Panc1 (cell line): ENCODE results near the gene AGPAT3. TPM values are rescaled to one million over a fixed set of nuclear protein-coding genes. Genes with fewer than 3 reads are reported as not detected.

Source experiments
- ATAC-seq: fragments of 200-7000 bp; cut with Tn5 transposase; 2 replicates; pipeline ENCODE4 v1.9.1; 2020; ENCODE audit warnings: mild to moderate bottlenecking, moderate library complexity
- BruUV-seq: library from RNA; stranded (reverse); fragments of 400-500 nt; replicated peaks from 2 replicates; lab custom pipeline; 2021; lab: Mats Ljungman, UMichigan
- CTCF ChIA-PET: fragments of 300-600 bp; sonication (Branson Sonifier 250); formaldehyde crosslinking; loops from one replicate; lab custom pipeline; 2022; ENCODE audit warnings: antibody characterized with exemption; lab: Charles Lee
- POLR2A ChIA-PET: fragments of 300-600 bp; sonication (Branson Sonifier 250); formaldehyde crosslinking; loops from one replicate; lab custom pipeline; 2022; ENCODE audit warnings: antibody characterized with exemption; lab: Charles Lee
- DNase-seq: peaks from one replicate; pipeline ENCODE4 v3.0.0-alpha.2; 2010; ENCODE audit warnings: low read depth, low spot score
- H3K27ac ChIP-seq: 2 replicates; pipeline ENCODE4 v1.5.1; 2011; ENCODE audit warnings: mild to moderate bottlenecking, low read length, inconsistent platforms
- H3K27me3 ChIP-seq: fragments of 200-500 bp; sonication (Bioruptor generic); 2 replicates; pipeline ENCODE4 v1.6.0; 2014; ENCODE audit warnings: low read length, inconsistent platforms; ENCODE audit not compliant: control insufficient read depth, insufficient read depth
- H3K36me3 ChIP-seq: fragments of 200-500 bp; sonication (Bioruptor generic); 2 replicates; pipeline ENCODE4 v1.5.1; 2014; ENCODE audit warnings: inconsistent platforms, mild to moderate bottlenecking, low read length, moderate library complexity; ENCODE audit not compliant: control insufficient read depth, insufficient read depth
- H3K4me1 ChIP-seq: 2 replicates; pipeline ENCODE4 v1.5.1; 2011; ENCODE audit warnings: inconsistent platforms, mild to moderate bottlenecking, low read length, moderate library complexity; ENCODE audit not compliant: control insufficient read depth, insufficient read depth
- H3K4me3 ChIP-seq, 2 experiments: 2 replicates each; pipeline ENCODE4 v1.5.1; 2011 to 2012; ENCODE audit warnings: low read depth in 2 of 2, low read length in 2 of 2, mild to moderate bottlenecking in 2 of 2, inconsistent platforms in 1 of 2, moderate library complexity in 1 of 2
- H3K9me3 ChIP-seq: fragments of 200-500 bp; sonication (Bioruptor generic); 2 replicates; pipeline ENCODE4 v1.5.1; 2014; ENCODE audit warnings: low read depth, mild to moderate bottlenecking, inconsistent platforms, low read length, moderate library complexity; ENCODE audit not compliant: control insufficient read depth, insufficient read depth
- POLR2AphosphoS5 ChIP-seq: IDR thresholded peaks from 2 replicates; pipeline ENCODE4 v1.6.1; 2012; ENCODE audit warnings: mild to moderate bottlenecking, low read depth, low read length, moderate library complexity
- SIN3A ChIP-seq: IDR thresholded peaks from 2 replicates; pipeline ENCODE4 v1.6.1; 2012; ENCODE audit warnings: low read depth, mild to moderate bottlenecking, low read length, moderate library complexity, borderline replicate concordance; ENCODE audit not compliant: insufficient read depth
- TCF7L2 ChIP-seq: IDR thresholded peaks from 2 replicates; pipeline ENCODE4 v1.6.1; 2011; ENCODE audit warnings: mild to moderate bottlenecking, low read depth, low read length, inconsistent platforms
- in situ Hi-C: cut with HindIII; loops from 2 replicates; pipeline ENCODE4 v1.10.0; 2016; ENCODE audit warnings: low sequenced_read_pairs, low pct_unique_long_range_greater_than_20kb
- intact Hi-C: fragments of 100-400 bp; cut with micrococcal nuclease; formaldehyde crosslinking; loops from one replicate; pipeline ENCODE4 v1.10.0; 2022; ENCODE audit not compliant: unreplicated experiment
- total RNA-seq: library from RNA; stranded (reverse); gene quantifications from one replicate; pipeline ENCODE4 v1.2.1, GENCODE V29; 2021; ENCODE audit not compliant: unreplicated experiment
- TF ChIP-seq, protein P1 (sequence below), 2 experiments: IDR thresholded peaks; 2 replicates each; pipeline ENCODE4 v1.6.1; 2011 to 2012; ENCODE audit warnings: low read depth in 2 of 2, control low read depth in 1 of 2, low read length in 1 of 2, mild to moderate bottlenecking in 1 of 2, moderate library complexity in 1 of 2; ENCODE audit not compliant: insufficient read depth in 1 of 2
- TF ChIP-seq, protein P2 (sequence below): fragments of 450-650 bp; IDR thresholded peaks from 2 replicates; pipeline ENCODE4 v1.5.1; 2017; ENCODE audit warnings: mild to moderate bottlenecking

The AGPAT3 gene
- total RNA-seq, 1 experiment from 2014 or later, result 40.1 TPM

DNA sequence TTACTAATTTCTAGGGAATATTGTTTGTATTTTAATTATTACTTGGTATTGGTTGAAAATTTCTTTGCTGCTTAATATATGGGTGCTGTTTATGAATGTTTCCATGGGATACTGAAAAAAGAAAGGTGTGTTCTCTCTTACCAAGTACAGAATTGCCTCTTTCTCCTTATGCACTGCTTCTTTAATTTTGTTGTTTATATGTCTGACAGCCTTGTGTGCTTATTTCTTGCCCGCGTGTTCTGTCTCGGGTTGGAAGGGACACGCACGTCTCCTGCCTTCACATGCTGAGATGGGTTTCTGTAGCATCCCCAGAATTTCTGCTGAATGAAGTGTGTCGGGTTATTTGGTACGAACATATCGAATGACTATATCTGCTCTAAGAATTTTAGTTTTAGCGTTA is 51.1 kb downstream of the AGPAT3 start:
- Histone ChIP-seq H3K36me3 (no peaks in the 10 kb centered on the region; the same call in 1 of the 2 replicates), H3K27me3 (no peaks in the 10 kb centered on the region), H3K4me1 (no peaks in the 10 kb centered on the region), H3K9me3 (no peaks in the 10 kb centered on the region), H3K27ac (no peak overlapping the region), H3K4me3 (no peak overlapping the region)
- POLR2A ChIA-PET, result no interaction called here
- in situ Hi-C loops (no loop called here), intact Hi-C loops (no loop called here)
- DNase-seq, result no peak
- TF ChIP-seq, protein P1, sequence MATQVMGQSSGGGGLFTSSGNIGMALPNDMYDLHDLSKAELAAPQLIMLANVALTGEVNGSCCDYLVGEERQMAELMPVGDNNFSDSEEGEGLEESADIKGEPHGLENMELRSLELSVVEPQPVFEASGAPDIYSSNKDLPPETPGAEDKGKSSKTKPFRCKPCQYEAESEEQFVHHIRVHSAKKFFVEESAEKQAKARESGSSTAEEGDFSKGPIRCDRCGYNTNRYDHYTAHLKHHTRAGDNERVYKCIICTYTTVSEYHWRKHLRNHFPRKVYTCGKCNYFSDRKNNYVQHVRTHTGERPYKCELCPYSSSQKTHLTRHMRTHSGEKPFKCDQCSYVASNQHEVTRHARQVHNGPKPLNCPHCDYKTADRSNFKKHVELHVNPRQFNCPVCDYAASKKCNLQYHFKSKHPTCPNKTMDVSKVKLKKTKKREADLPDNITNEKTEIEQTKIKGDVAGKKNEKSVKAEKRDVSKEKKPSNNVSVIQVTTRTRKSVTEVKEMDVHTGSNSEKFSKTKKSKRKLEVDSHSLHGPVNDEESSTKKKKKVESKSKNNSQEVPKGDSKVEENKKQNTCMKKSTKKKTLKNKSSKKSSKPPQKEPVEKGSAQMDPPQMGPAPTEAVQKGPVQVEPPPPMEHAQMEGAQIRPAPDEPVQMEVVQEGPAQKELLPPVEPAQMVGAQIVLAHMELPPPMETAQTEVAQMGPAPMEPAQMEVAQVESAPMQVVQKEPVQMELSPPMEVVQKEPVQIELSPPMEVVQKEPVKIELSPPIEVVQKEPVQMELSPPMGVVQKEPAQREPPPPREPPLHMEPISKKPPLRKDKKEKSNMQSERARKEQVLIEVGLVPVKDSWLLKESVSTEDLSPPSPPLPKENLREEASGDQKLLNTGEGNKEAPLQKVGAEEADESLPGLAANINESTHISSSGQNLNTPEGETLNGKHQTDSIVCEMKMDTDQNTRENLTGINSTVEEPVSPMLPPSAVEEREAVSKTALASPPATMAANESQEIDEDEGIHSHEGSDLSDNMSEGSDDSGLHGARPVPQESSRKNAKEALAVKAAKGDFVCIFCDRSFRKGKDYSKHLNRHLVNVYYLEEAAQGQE (IDR thresholded peaks at IDR 0.05; ENCODE audit: insufficient read depth in 1 of 2, low read depth in 2 of 2, low read length in 1 of 2), result no peak
- no peak for TF ChIP-seq TCF7L2
- TF ChIP-seq POLR2AphosphoS5, result no peak
- BruUV-seq, result no TSS peak
- CTCF ChIA-PET, result no interaction called here
- no peak for ATAC-seq

DNA sequence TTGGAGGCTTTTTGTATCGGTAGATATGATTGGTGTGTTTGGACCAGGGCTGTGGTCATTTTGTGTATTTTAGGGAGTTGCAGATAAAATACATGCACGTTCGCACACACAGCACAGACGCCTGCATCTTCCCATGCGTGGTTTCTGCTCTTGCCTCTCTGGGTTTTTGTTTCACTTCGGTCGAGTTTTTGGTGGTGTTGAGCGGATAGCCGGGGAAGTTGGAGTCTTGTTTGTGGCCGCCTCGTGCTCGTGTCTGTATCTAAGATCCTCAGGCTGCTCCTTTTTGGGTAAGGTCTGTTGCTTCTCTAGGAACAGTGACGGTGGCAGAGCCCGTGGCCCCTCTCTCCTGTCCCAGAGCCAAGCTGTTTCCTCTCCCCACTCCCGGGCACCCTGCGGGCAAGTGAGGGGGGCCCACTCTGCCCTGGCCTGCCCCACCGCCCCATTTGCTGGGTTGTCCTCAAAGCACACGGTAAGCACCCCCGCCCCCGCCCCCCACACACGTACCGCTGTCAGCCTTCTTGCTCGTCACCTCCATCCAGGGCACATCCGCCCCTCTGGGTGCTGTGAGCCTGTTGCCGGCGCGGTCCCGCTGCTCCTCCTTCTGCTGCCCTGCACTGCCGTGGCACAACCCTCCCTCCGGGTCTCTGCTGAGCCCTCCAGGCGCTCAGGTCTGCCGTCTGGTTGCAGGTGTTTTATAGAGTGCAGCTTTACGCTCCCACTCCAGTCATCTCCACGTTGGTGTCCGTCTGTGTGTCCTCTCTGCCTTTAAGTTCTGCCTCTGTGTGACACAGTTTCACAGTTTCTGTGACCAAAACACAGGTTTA is 51.9 kb downstream of the AGPAT3 start:
- H3K4me3 ChIP-seq, result no peak overlapping the region
- H3K36me3 ChIP-seq, result no peaks in the 10 kb centered on the region; the same call in 1 of the 2 replicates
- TF ChIP-seq TCF7L2, result no peak
- no peak for TF ChIP-seq POLR2AphosphoS5
- TF ChIP-seq, protein P1 (IDR thresholded peaks at IDR 0.05; ENCODE audit: insufficient read depth in 1 of 2, low read depth in 2 of 2, low read length in 1 of 2), result no peak
- TF ChIP-seq, protein P2, sequence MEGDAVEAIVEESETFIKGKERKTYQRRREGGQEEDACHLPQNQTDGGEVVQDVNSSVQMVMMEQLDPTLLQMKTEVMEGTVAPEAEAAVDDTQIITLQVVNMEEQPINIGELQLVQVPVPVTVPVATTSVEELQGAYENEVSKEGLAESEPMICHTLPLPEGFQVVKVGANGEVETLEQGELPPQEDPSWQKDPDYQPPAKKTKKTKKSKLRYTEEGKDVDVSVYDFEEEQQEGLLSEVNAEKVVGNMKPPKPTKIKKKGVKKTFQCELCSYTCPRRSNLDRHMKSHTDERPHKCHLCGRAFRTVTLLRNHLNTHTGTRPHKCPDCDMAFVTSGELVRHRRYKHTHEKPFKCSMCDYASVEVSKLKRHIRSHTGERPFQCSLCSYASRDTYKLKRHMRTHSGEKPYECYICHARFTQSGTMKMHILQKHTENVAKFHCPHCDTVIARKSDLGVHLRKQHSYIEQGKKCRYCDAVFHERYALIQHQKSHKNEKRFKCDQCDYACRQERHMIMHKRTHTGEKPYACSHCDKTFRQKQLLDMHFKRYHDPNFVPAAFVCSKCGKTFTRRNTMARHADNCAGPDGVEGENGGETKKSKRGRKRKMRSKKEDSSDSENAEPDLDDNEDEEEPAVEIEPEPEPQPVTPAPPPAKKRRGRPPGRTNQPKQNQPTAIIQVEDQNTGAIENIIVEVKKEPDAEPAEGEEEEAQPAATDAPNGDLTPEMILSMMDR, result no peak
- no peak for TF ChIP-seq SIN3A
- ChIA-PET CTCF (no interaction called here), POLR2A (no interaction called here)
- H3K4me1 ChIP-seq, result no peaks in the 10 kb centered on the region
- in situ Hi-C loops (no loop called here), intact Hi-C loops (no loop called here)
- no peaks in the 10 kb centered on the region for H3K9me3 ChIP-seq
- no peaks in the 10 kb centered on the region for H3K27me3 ChIP-seq
- DNase-seq (no peak), ATAC-seq (no peak)
- H3K27ac ChIP-seq, result no peak overlapping the region
- no TSS peak for BruUV-seq
